ENCODE measurements around the gene SLC2A9. TPM values are rescaled to one million over a fixed set of nuclear protein-coding genes. Genes with fewer than 3 reads are reported as not detected.
"Not testable (repeated sequence)": the region's sequence is repeated elsewhere in the genome, so short reads cannot be mapped to it uniquely, and the experiment has no call there.

Gene SLC2A9
- total RNA-seq, 1 donor from 2014 or later: 8.2 TPM

DNA sequence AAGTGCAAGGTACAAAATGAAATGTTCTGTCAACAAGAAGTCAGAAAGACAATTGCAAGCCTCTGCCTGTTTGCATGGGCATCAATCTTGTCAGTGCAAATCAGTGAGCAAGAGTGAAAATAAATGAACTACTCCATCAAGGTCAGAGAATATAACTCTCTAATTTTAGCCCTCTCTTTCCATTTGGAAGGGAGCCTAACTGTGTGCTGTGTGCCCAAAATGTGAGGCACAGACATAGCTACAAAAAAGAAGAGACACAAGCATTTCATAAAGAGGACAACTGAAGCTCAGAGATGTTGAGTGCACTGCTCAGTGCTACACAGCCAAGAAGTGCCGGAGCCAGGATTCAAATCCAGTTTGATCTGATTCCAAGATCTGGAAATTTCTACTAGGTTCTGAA lies 114.3 kb downstream of the SLC2A9 start:
- Histone ChIP-seq H3K4me3 (no peak overlapping the region), H3K4me1 (peaks cover 17% of the 10 kb centered on the region), H3K36me3 (no peaks in the 10 kb centered on the region), H3K27me3 (ENCODE audit: low read depth) (no peaks in the 10 kb centered on the region), H3K9me3 (replicated peaks) (peaks cover 5% of the 10 kb centered on the region), H3K27ac (replicated peaks) (peak overlapping the region; percentile 27)
- no peak for DNase-seq
- intact Hi-C loops (cut with micrococcal nuclease): no loop called here
- TF ChIP-seq, protein P1, sequence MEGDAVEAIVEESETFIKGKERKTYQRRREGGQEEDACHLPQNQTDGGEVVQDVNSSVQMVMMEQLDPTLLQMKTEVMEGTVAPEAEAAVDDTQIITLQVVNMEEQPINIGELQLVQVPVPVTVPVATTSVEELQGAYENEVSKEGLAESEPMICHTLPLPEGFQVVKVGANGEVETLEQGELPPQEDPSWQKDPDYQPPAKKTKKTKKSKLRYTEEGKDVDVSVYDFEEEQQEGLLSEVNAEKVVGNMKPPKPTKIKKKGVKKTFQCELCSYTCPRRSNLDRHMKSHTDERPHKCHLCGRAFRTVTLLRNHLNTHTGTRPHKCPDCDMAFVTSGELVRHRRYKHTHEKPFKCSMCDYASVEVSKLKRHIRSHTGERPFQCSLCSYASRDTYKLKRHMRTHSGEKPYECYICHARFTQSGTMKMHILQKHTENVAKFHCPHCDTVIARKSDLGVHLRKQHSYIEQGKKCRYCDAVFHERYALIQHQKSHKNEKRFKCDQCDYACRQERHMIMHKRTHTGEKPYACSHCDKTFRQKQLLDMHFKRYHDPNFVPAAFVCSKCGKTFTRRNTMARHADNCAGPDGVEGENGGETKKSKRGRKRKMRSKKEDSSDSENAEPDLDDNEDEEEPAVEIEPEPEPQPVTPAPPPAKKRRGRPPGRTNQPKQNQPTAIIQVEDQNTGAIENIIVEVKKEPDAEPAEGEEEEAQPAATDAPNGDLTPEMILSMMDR (IDR thresholded peaks at IDR 0.05; ENCODE audit: borderline replicate concordance): no peak

DNA sequence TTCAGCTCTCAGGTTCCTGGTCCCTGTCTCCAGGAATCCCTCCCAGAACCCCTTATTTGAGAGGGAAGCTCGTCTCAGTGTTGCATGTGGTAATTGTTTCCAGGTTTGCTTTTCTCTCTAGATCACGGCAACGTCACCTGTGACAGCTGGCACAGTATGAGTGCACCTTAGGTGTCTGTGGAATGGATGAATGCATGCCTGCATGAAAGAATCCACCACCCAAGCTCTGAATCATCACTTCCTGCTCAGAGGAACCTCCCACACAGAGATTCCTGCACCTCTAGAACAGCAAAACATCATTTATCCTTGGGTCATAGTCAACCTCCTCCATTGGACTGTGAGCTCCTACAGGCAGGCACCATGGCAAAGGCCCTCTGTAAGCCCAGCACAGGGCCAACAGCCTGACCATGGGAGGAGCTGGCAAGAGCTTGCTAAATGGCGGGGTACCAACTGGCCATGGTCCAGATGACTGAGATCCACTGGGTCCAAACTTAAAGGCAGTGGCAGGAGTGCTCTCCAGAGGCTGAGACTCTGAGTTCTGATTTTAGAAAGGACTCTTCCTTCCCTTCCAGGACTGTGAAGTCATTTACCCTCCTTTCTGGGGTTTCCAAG lies 116.2 kb downstream of the SLC2A9 start:
- Histone ChIP-seq H3K36me3 (no peaks in the 10 kb centered on the region), H3K9me3 (replicated peaks) (peaks cover 5% of the 10 kb centered on the region), H3K4me3 (no peak overlapping the region), H3K27me3 (ENCODE audit: low read depth) (no peaks in the 10 kb centered on the region), H3K4me1 (peaks cover 24% of the 10 kb centered on the region), H3K27ac (replicated peaks) (no peak overlapping the region)
- peak; percentile 36 for DNase-seq
- intact Hi-C loops (cut with micrococcal nuclease): no loop called here
- TF ChIP-seq, protein P1 (IDR thresholded peaks at IDR 0.05; ENCODE audit: borderline replicate concordance): no peak

DNA sequence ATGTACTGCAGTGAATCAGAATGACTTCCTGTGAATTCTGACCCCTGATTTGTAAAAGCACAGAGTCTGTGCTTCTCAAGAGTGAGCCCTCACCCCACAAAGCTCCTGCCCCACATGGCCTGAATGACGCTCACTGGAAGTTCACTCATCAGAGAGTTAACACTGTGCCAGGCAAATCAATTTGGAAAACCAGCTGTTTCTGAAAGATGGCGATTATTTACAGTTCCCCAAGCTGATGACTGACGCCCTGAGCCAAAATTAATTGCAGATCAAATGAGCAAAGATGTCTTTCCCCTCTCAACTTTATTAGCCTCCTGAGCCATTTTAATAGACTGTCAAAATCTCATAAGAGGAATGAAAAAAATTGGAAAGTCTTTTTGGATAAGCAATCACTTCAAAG lies 118.0 kb downstream of the SLC2A9 start:
- no peak overlapping the region for H3K27ac ChIP-seq (replicated peaks)
- no peaks in the 10 kb centered on the region for H3K36me3 ChIP-seq
- no peaks in the 10 kb centered on the region for H3K27me3 ChIP-seq (ENCODE audit: low read depth)
- DNase-seq: no peak
- peaks cover 31% of the 10 kb centered on the region for H3K4me1 ChIP-seq
- no peaks in the 10 kb centered on the region for H3K9me3 ChIP-seq (replicated peaks)
- TF ChIP-seq, protein P1 (IDR thresholded peaks at IDR 0.05; ENCODE audit: borderline replicate concordance): no peak
- intact Hi-C loops (cut with micrococcal nuclease): no loop called here
- no peak overlapping the region for H3K4me3 ChIP-seq

DNA sequence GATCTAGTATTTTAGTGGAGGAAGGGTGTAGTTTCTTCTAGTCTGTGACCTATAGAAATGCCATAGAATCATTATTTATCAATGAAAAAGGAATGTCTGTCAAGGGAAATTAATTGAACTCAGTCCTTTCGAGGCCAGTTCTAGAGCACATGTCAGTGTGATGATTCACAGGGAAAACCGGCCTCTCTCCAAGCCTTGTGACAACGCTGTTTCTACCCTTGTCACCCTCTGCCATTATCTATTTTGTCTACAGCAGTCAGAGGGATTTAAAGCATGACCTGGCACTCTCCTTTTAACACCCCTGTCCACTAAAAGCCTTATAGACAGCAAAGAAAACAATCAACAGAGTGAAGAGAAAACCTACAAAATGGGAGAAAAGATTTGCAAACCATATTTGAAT lies 120.0 kb downstream of the SLC2A9 start:
- intact Hi-C loops (cut with micrococcal nuclease): no loop called here
- peaks cover 18% of the 10 kb centered on the region for H3K4me1 ChIP-seq
- no peak for DNase-seq
- no peak overlapping the region for H3K4me3 ChIP-seq
- TF ChIP-seq, protein P1 (IDR thresholded peaks at IDR 0.05; ENCODE audit: borderline replicate concordance): no peak
- H3K27me3 ChIP-seq (ENCODE audit: low read depth): no peaks in the 10 kb centered on the region
- H3K27ac ChIP-seq (replicated peaks): peak overlapping the region; percentile 40
- H3K9me3 ChIP-seq (replicated peaks): no peaks in the 10 kb centered on the region
- H3K36me3 ChIP-seq: no peaks in the 10 kb centered on the region

DNA sequence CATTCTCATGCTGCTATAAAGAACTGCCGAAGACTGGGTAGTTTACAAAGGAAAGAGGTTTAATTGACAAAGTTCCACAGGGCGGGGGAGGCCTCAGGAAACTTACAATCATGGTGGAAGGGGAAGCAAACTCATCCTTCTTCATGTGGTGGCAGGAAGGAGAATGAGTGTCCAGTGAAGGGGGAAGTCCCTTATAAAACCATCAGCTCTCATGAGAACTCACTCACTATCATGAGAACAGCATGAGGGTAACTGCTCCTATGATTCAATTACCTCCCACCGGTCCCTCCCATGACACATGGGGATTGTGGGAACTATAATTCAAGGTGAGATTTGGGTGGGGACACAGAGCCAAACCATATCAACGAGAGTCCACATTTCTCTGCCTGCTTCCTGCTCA lies 120.7 kb downstream of the SLC2A9 start:
- intact Hi-C loops (cut with micrococcal nuclease); H3K4me3 ChIP-seq; H3K36me3 ChIP-seq; H3K27ac ChIP-seq (replicated peaks); H3K27me3 ChIP-seq (ENCODE audit: low read depth); DNase-seq; H3K9me3 ChIP-seq (replicated peaks): not testable (repeated sequence)
- peaks cover 17% of the 10 kb centered on the region for H3K4me1 ChIP-seq

DNA sequence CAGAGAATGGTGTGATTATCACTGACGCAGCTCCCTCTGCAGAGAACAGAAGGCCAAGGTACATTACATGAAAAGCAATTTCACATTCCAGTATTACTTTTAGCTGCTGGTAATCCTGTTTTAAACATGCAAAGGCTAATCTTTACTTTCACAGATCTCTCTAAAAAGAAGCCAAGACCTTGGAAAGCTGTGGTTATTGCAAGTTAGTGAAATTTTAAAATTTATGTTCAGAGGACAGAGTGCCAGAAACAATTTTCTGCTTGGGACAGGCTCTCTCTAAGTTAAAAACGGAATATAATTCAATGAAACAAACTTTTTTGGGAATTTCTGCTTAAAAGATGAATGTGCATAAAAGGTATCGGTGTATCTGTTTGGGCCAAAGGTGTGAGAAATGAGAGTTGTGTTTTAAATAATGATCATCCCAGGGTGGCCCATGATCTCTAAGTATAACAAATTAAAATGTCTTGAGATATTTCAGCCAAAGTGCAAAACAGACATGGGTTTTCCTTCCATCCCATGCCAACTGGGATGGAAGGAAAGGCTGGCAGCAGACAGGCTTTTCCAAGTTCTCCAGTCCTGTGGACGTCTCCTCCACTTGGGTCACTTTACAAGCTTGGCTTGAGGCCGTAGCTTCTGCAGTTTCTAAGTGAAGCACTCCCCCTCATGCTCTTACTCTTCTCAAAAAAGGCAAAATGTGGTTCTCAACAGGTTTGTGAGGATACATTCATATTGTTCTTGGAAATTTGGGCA lies 121.8 kb downstream of the SLC2A9 start:
- Histone ChIP-seq H3K4me1 (peaks cover 17% of the 10 kb centered on the region), H3K9me3 (replicated peaks) (no peaks in the 10 kb centered on the region), H3K36me3 (no peaks in the 10 kb centered on the region), H3K27ac (replicated peaks) (no peak overlapping the region), H3K4me3 (no peak overlapping the region), H3K27me3 (ENCODE audit: low read depth) (no peaks in the 10 kb centered on the region)
- TF ChIP-seq, protein P1 (IDR thresholded peaks at IDR 0.05; ENCODE audit: borderline replicate concordance): no peak
- intact Hi-C loops (cut with micrococcal nuclease): loop anchor here (10.0 kb wide), 1 partner anchor 115 kb away; no protein-coding TSS in a partner anchor
- DNase-seq: no peak
